PC-9 (cell line): ENCODE data around the gene ADGRG4.

Source experiments
- CTCF ChIP-seq: fragments of 200-600 bp; sonication (generic); conservative IDR thresholded peaks from 2 replicates; pipeline ENCODE4 v1.6.1; 2017; ENCODE audit warnings: mixed run types, antibody characterized with exemption, mild to moderate bottlenecking, moderate library complexity
- EZH2 ChIP-seq: fragments of 200-600 bp; sonication (generic); IDR thresholded peaks from 2 replicates; pipeline ENCODE4 v1.8.0; 2017; ENCODE audit warnings: antibody characterized with exemption, low read depth

GRCh38 chrX:136273986-136274385 is 26.8 kb upstream of the ADGRG4 start:
- TF ChIP-seq CTCF, result no peak
- no peak for TF ChIP-seq EZH2
